ENCODE measurements around the gene ZNF518A.

ZNF518A gene

GRCh38 chr10:96092999-96093767, 36.9 kb upstream of the ZNF518A start:
- Histone ChIP-seq H2AFZ (ENCODE audit: low read length) (no peak overlapping the region), H3K9me2 (replicated peaks; ENCODE audit: insufficient read depth, low read length) (no peaks in the 10 kb centered on the region), H3K27ac (ENCODE audit: low read length) (no peak overlapping the region), H4K20me1 (ENCODE audit: insufficient read depth, low read length) (no peaks in the 10 kb centered on the region), H3K4me3 (ENCODE audit: low read length) (no peak overlapping the region), H3K9ac (ENCODE audit: low read length) (no peak overlapping the region), H3K4me2 (ENCODE audit: low read depth, low read length) (no peak overlapping the region), H3K9me3 (replicated peaks; ENCODE audit: insufficient read depth, low read length) (no peaks in the 10 kb centered on the region), H3F3A (ENCODE audit: insufficient read depth, low read length) (peaks cover 20% of the 10 kb centered on the region), H3K27me3 (replicated peaks; ENCODE audit: insufficient read depth, low read length) (no peaks in the 10 kb centered on the region), H3K79me2 (ENCODE audit: low read length) (no peaks in the 10 kb centered on the region), H3K36me3 (replicated peaks; ENCODE audit: insufficient read depth, low read length) (no peaks in the 10 kb centered on the region), H3K4me1 (ENCODE audit: low read length) (peaks cover 6% of the 10 kb centered on the region; the same call in 1 of the 2 replicates)
- TF ChIP-seq EZH2 (optimal IDR thresholded peaks at IDR 0.05; ENCODE audit: low read depth, low read length) = no peak
- no peak for TF ChIP-seq EZH2phosphoT487 (IDR thresholded peaks at IDR 0.05; ENCODE audit: low read length)
- TF ChIP-seq CTCF (IDR thresholded peaks at IDR 0.05; ENCODE audit: low read length) = no peak
- DNase-seq = no peak

- Histone ChIP-seq H3F3A (ENCODE audit: insufficient read depth, low read length) (peaks cover 16% of the 10 kb centered on the region), H3K9ac (ENCODE audit: low read length) (no peak overlapping the region), H2AFZ (ENCODE audit: low read length) (no peak overlapping the region), H3K9me2 (replicated peaks; ENCODE audit: insufficient read depth, low read length) (no peaks in the 10 kb centered on the region), H3K79me2 (ENCODE audit: low read length) (no peaks in the 10 kb centered on the region), H3K36me3 (replicated peaks; ENCODE audit: insufficient read depth, low read length) (no peaks in the 10 kb centered on the region), H3K4me1 (ENCODE audit: low read length) (peaks cover 6% of the 10 kb centered on the region; the same call in 1 of the 2 replicates), H3K27ac (ENCODE audit: low read length) (no peak overlapping the region), H3K4me3 (ENCODE audit: low read length) (no peak overlapping the region), H3K9me3 (replicated peaks; ENCODE audit: insufficient read depth, low read length) (no peaks in the 10 kb centered on the region), H3K27me3 (replicated peaks; ENCODE audit: insufficient read depth, low read length) (no peaks in the 10 kb centered on the region), H3K4me2 (ENCODE audit: low read depth, low read length) (no peak overlapping the region), H4K20me1 (ENCODE audit: insufficient read depth, low read length) (no peaks in the 10 kb centered on the region)
- no peak for DNase-seq
- TF ChIP-seq EZH2 (optimal IDR thresholded peaks at IDR 0.05; ENCODE audit: low read depth, low read length) (no peak), CTCF (IDR thresholded peaks at IDR 0.05; ENCODE audit: low read length) (no peak), EZH2phosphoT487 (IDR thresholded peaks at IDR 0.05; ENCODE audit: low read length) (no peak)
Measured at GRCh38 chr10:96093948-96094347, 36.1 kb upstream of the ZNF518A start.

GRCh38 chr10:96096958-96097357, 33.1 kb upstream of the ZNF518A start:
- Histone ChIP-seq H3K27me3 (replicated peaks; ENCODE audit: insufficient read depth, low read length) (no peaks in the 10 kb centered on the region), H3K79me2 (ENCODE audit: low read length) (no peaks in the 10 kb centered on the region), H3F3A (ENCODE audit: insufficient read depth, low read length) (no peaks in the 10 kb centered on the region), H2AFZ (ENCODE audit: low read length) (no peak overlapping the region), H3K4me1 (ENCODE audit: low read length) (no peaks in the 10 kb centered on the region), H4K20me1 (ENCODE audit: insufficient read depth, low read length) (no peaks in the 10 kb centered on the region), H3K4me3 (ENCODE audit: low read length) (no peak overlapping the region), H3K36me3 (replicated peaks; ENCODE audit: insufficient read depth, low read length) (no peaks in the 10 kb centered on the region), H3K9me3 (replicated peaks; ENCODE audit: insufficient read depth, low read length) (no peaks in the 10 kb centered on the region), H3K4me2 (ENCODE audit: low read depth, low read length) (no peak overlapping the region), H3K9me2 (replicated peaks; ENCODE audit: insufficient read depth, low read length) (no peaks in the 10 kb centered on the region), H3K27ac (ENCODE audit: low read length) (no peak overlapping the region), H3K9ac (ENCODE audit: low read length) (no peak overlapping the region)
- no peak for DNase-seq
- TF ChIP-seq CTCF (IDR thresholded peaks at IDR 0.05; ENCODE audit: low read length) (no peak), EZH2 (optimal IDR thresholded peaks at IDR 0.05; ENCODE audit: low read depth, low read length) (no peak), EZH2phosphoT487 (IDR thresholded peaks at IDR 0.05; ENCODE audit: low read length) (no peak)

Measured in MM.1S (cell line).